ENCODE measurements around the gene HAUS6. TPM values are rescaled to one million over a fixed set of nuclear protein-coding genes. Genes with fewer than 3 reads are reported as not detected.
A peak's percentile ranks its signal among the peaks of the same experiment; 100 is the strongest.
"Not testable (repeated sequence)": the region's sequence is repeated elsewhere in the genome, so short reads cannot be mapped to it uniquely, and the experiment has no call there.

HAUS6 gene
- total and polyA plus RNA-seq, 10 donors = 4.4 to 13.5 (median 11.9) TPM

DNA sequence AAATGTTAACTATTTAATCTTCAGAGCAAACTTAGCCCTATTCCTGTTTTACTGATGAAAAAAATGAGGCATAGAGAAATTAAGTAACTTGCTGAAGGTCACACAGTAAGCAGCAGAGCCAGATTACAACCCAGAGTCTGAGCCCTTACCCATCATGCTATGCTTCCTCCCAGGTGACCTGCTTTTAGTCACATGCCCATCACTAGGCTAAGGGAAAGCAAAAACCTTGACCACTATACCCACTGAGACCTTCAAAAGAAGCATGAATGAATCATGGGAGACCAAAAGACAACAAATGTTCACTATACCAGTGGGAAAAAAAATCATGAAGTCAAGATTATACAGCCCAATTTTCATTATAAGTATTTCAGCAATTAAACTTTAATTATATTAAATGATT, 5.3 kb upstream of the HAUS6 start:
- H3K27me3 ChIP-seq (replicated peaks in 1 of 7) = no peaks in the 10 kb centered on the region
- H3K4me1 ChIP-seq = peaks cover 0 to 5% (median 0%) of the 10 kb centered on the region in 6 donors
- H3K36me3 ChIP-seq = peaks cover 0 to 15% (median 0%) of the 10 kb centered on the region in 6 donors
- DNase-seq = no peak
- no peak overlapping the region for H3K4me3 ChIP-seq
- no peaks in the 10 kb centered on the region for H3K9me3 ChIP-seq
- intact Hi-C loops (cut with DNase I; ENCODE audit: low total_unique reads) = loop anchor here (10.0 kb wide), 2 partner anchors 53 to 67 kb away; no protein-coding TSS in a partner anchor
- no peak overlapping the region for H3K27ac ChIP-seq
- no peak for TF ChIP-seq POLR2AphosphoS5 (IDR thresholded peaks at IDR 0.05)
- TF ChIP-seq, protein P1, sequence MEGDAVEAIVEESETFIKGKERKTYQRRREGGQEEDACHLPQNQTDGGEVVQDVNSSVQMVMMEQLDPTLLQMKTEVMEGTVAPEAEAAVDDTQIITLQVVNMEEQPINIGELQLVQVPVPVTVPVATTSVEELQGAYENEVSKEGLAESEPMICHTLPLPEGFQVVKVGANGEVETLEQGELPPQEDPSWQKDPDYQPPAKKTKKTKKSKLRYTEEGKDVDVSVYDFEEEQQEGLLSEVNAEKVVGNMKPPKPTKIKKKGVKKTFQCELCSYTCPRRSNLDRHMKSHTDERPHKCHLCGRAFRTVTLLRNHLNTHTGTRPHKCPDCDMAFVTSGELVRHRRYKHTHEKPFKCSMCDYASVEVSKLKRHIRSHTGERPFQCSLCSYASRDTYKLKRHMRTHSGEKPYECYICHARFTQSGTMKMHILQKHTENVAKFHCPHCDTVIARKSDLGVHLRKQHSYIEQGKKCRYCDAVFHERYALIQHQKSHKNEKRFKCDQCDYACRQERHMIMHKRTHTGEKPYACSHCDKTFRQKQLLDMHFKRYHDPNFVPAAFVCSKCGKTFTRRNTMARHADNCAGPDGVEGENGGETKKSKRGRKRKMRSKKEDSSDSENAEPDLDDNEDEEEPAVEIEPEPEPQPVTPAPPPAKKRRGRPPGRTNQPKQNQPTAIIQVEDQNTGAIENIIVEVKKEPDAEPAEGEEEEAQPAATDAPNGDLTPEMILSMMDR (IDR thresholded peaks at IDR 0.05 in 8 of 11, conservative IDR thresholded peaks at IDR 0.05 in 3 of 11) = no peak
- no peak for TF ChIP-seq POLR2A (IDR thresholded peaks at IDR 0.05)

DNA sequence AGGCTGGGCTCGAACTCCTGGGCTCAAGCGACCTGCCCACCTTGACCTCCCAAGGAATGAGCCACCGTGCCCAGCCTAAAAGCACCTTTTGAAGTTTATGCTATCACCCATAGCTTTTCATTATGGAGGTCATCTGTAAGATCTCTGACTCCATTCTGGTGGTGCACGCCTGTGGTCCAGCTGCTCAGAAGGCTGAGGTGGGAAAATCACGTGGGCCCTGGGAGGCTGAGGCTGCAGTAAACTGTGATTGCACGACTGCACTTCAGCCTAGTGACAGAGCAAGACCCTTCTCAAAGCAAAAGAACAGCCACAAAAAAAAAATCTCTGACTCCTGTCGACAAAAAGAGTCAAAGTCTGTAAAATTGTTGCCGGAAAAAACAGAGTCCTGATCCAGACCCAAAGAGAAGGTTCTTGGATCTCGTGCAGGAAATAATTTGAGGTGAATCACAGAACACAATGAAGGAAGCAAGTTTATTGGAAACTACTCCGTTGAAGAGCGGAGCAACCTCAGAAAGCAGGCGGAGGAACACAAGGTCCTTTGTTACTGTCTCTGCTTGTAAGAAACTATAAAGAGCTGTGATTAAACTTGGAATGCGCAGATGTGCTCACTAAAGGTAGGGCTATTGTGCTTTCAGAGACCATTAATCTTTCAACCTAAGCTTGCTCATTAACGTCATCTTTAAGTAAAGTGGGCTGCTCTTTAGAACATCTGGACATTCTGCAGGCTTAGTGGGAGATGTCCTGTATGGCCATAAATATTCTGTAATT, 2.0 kb upstream of the HAUS6 start:
- no peak for TF ChIP-seq POLR2AphosphoS5 (IDR thresholded peaks at IDR 0.05)
- TF ChIP-seq, protein P1 (IDR thresholded peaks at IDR 0.05 in 8 of 11, conservative IDR thresholded peaks at IDR 0.05 in 3 of 11) = no peak
- no peak for TF ChIP-seq POLR2A (IDR thresholded peaks at IDR 0.05)
- Histone ChIP-seq H3K4me1 (peaks cover 10 to 33% (median 25%) of the 10 kb centered on the region in 6 donors), H3K4me3 (no peak overlapping the region), H3K36me3 (peaks cover 0 to 8% (median 0%) of the 10 kb centered on the region in 6 donors), H3K9me3 (no peaks in the 10 kb centered on the region), H3K27me3 (replicated peaks in 1 of 7) (no peaks in the 10 kb centered on the region), H3K27ac (no peak overlapping the region)
- DNase-seq = no peak
- intact Hi-C loops (cut with DNase I; ENCODE audit: low total_unique reads) = loop anchor here (10.0 kb wide), 2 partner anchors 50 to 70 kb away; no protein-coding TSS in a partner anchor
- WGBS, 5 donors = 81 to 85% (median 82%) methylated on average over 14 of the region's 14 CpGs

DNA sequence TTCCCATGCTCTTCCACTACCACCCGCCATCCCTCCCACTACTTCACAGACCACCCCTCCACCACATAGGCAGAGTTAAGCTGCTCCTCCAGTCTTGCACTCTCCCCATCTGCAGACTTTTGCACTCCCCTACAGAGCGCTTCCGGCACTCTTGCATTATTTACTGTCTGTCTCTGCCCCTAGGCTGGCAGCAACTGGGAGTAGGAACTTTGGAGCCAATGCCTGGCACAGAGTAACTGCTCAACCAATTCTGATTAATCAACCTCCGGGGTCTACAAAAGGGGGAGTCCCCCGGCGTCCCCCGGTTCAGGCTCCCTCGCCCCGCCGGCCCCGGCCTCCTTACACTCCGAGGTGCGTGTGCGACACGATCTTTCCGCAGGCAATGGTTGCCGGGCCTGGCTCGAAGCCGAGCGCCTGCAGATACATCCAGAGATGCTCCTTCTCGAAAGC, 498 bp downstream of the HAUS6 start:
- intact Hi-C loops (cut with DNase I; ENCODE audit: low total_unique reads) = loop anchor here (10.0 kb wide), 2 partner anchors 47 to 73 kb away; no protein-coding TSS in a partner anchor
- 0 to 4% (median 2%) methylated on average over 16 to 21 of the region's 21 CpGs for WGBS, 5 donors
- TF ChIP-seq POLR2A (IDR thresholded peaks at IDR 0.05) (no peak), POLR2AphosphoS5 (IDR thresholded peaks at IDR 0.05) (no peak)
- TF ChIP-seq, protein P1 (IDR thresholded peaks at IDR 0.05 in 8 of 11, conservative IDR thresholded peaks at IDR 0.05 in 3 of 11) = no peak

DNA sequence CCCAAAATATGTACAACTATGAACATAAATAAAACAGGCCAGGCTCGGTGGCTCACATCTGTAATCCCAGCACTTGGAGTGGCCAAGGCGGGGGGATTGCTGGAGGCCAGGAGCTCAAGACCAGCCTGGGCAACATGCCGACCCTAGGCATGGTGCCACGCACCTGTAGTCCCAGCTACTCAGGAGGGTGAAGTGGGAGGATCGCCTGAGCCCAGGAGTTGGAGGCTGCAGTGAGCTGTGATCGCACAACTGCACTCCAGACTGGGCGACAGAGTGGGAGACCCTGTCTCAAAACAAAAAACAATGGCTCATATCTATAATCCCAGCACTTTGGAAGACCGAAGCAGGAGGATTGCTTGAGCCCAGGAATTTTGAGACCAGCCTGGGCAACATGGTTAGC, 1.5 kb downstream of the HAUS6 start:
- Histone ChIP-seq H3K9me3 (no peaks in the 10 kb centered on the region), H3K4me3 (peak overlapping the region in 5 of 8 donors; percentile 6 to 94 (median 85)), H3K27ac (no peak overlapping the region), H3K36me3 (peaks cover 0 to 21% (median 2%) of the 10 kb centered on the region in 6 donors), H3K4me1 (peaks cover 10 to 54% (median 35%) of the 10 kb centered on the region in 6 donors), H3K27me3 (replicated peaks in 1 of 7) (no peaks in the 10 kb centered on the region)
- WGBS, 5 donors = 82 to 95% (median 88%) methylated on average over 8 of the region's 8 CpGs
- DNase-seq = no peak
- intact Hi-C loops (cut with DNase I; ENCODE audit: low total_unique reads) = loop anchor here (10.0 kb wide), 2 partner anchors 46 to 74 kb away; no protein-coding TSS in a partner anchor
- TF ChIP-seq POLR2AphosphoS5 (IDR thresholded peaks at IDR 0.05) (no peak), POLR2A (IDR thresholded peaks at IDR 0.05) (no peak)
- TF ChIP-seq, protein P1 (IDR thresholded peaks at IDR 0.05 in 8 of 11, conservative IDR thresholded peaks at IDR 0.05 in 3 of 11) = no peak

More for the DNA sequence above, 498 bp downstream of the HAUS6 start:
- Histone ChIP-seq H3K4me1 (peaks cover 10 to 46% (median 31%) of the 10 kb centered on the region in 6 donors), H3K27me3 (replicated peaks in 1 of 7) (no peaks in the 10 kb centered on the region), H3K36me3 (peaks cover 0 to 16% (median 0%) of the 10 kb centered on the region in 6 donors), H3K4me3 (peak overlapping the region; percentile 75 to 94 (median 87)), H3K9me3 (no peaks in the 10 kb centered on the region), H3K27ac (peak overlapping the region; percentile 85 to 96 (median 94))
- peak; percentile 92 for DNase-seq

DNA sequence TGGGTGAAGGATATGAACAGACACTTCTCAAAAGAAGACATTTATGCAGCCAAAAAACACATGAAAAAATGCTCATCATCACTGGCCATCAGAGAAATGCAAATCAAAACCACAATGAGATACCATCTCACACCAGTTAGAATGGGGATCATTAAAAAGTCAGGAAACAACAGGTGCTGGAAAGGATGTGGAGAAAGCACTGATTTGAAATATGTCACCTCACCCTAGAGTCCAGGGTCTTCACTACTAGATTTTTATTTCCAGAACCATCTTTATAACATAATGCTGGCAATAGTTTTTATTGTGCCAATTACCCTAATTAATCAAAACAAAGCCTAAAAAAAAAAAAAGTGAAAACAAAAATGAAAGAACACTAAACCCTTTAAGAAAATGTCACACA, 5.3 kb downstream of the HAUS6 start:
- intact Hi-C loops (cut with DNase I; ENCODE audit: low total_unique reads); H3K4me3 ChIP-seq; DNase-seq: not testable (repeated sequence)

More for the DNA sequence above, 5.3 kb downstream of the HAUS6 start:
- not testable (repeated sequence) for H3K9me3 ChIP-seq; H3K27me3 ChIP-seq (replicated peaks in 1 of 7); H3K27ac ChIP-seq
- H3K36me3 ChIP-seq = peaks cover 3 to 58% (median 33%) of the 10 kb centered on the region in 6 donors
- peaks cover 10 to 50% (median 35%) of the 10 kb centered on the region in 6 donors for H3K4me1 ChIP-seq

Measured in spleen (tissue), 11 donors.